Colonic mucosa (tissue), 4 donors: ENCODE results near the gene SPOP. TPM values are rescaled to one million over a fixed set of nuclear protein-coding genes. Genes with fewer than 3 reads are reported as not detected.

Experiments used
- DNase-seq: peaks from one replicate; pipeline ENCODE4 v3.0.0-alpha.2; 2020
- H3K27ac ChIP-seq: fragments of 200-600 bp; one replicate; pipeline ENCODE4 v1.8.0; 2021
- H3K27me3 ChIP-seq: fragments of 200-600 bp; one replicate; pipeline ENCODE4 v1.8.0; 2021
- H3K36me3 ChIP-seq: fragments of 200-600 bp; one replicate; pipeline ENCODE4 v1.8.0; 2021
- H3K4me1 ChIP-seq: fragments of 200-600 bp; one replicate; pipeline ENCODE4 v1.8.0; 2021; ENCODE audit warnings: mild to moderate bottlenecking
- H3K4me3 ChIP-seq: fragments of 200-600 bp; one replicate; pipeline ENCODE4 v1.8.0; 2021
- H3K9ac ChIP-seq, 2 donors: one replicate each; pipeline ENCODE4 v1.7.0; 2013; ENCODE audit warnings: control low read depth in 2 of 2, low read depth in 2 of 2, low read length in 2 of 2
- H3K9me3 ChIP-seq: fragments of 200-600 bp; one replicate; pipeline ENCODE4 v1.8.0; 2021
- intact Hi-C: fragments of 100-400 bp; cut with DNase I; formaldehyde crosslinking; loops from one replicate; pipeline ENCODE4 v1.14.1; 2022
- total RNA-seq, 2 donors: library from RNA; stranded (reverse); fragmentation: NEBNext Ultra II Directional in 1 of 2; extraction: Animal tissue kit (Norgen Biotek cat#: 25700) in 1 of 2; gene quantifications; one replicate each; pipeline ENCODE4 v1.2.1, GENCODE V29; 2021
- TF ChIP-seq, protein P1 (sequence below): fragments of 200-600 bp; IDR thresholded peaks from one replicate; pipeline ENCODE4 v1.8.0; 2022; ENCODE audit warnings: antibody characterized with exemption, mild to moderate bottlenecking
- donor health status: healthy.
- donor health status: DM: no; HTN: no; CAD: no.
- donor health status: DM: no; HTN: no; CAD: no.

SPOP gene
- total RNA-seq, 2 donors from 2014 or later = 60.5 to 83.2 TPM

- Histone ChIP-seq H3K27ac (no peak overlapping the region), H3K9ac (no peak overlapping the region), H3K4me1 (no peaks in the 10 kb centered on the region), H3K9me3 (no peaks in the 10 kb centered on the region), H3K36me3 (no peaks in the 10 kb centered on the region), H3K27me3 (no peaks in the 10 kb centered on the region), H3K4me3 (no peak overlapping the region)
- TF ChIP-seq, protein P1, sequence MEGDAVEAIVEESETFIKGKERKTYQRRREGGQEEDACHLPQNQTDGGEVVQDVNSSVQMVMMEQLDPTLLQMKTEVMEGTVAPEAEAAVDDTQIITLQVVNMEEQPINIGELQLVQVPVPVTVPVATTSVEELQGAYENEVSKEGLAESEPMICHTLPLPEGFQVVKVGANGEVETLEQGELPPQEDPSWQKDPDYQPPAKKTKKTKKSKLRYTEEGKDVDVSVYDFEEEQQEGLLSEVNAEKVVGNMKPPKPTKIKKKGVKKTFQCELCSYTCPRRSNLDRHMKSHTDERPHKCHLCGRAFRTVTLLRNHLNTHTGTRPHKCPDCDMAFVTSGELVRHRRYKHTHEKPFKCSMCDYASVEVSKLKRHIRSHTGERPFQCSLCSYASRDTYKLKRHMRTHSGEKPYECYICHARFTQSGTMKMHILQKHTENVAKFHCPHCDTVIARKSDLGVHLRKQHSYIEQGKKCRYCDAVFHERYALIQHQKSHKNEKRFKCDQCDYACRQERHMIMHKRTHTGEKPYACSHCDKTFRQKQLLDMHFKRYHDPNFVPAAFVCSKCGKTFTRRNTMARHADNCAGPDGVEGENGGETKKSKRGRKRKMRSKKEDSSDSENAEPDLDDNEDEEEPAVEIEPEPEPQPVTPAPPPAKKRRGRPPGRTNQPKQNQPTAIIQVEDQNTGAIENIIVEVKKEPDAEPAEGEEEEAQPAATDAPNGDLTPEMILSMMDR = no peak
- DNase-seq = no peak
- intact Hi-C loops = no loop called here
Measured at GRCh38 chr17:49630113-49630900, 47.6 kb downstream of the SPOP start.

GRCh38 chr17:49629447-49629846 is 48.5 kb downstream of the SPOP start:
- intact Hi-C loops = no loop called here
- H3K9ac ChIP-seq = no peak overlapping the region
- no peaks in the 10 kb centered on the region for H3K4me1 ChIP-seq
- H3K27ac ChIP-seq = no peak overlapping the region
- no peaks in the 10 kb centered on the region for H3K9me3 ChIP-seq
- H3K36me3 ChIP-seq = no peaks in the 10 kb centered on the region
- H3K4me3 ChIP-seq = no peak overlapping the region
- H3K27me3 ChIP-seq = no peaks in the 10 kb centered on the region
- TF ChIP-seq, protein P1 = no peak
- DNase-seq = no peak

GRCh38 chr17:49624896-49625295 is 53.0 kb downstream of the SPOP start:
- Histone ChIP-seq H3K4me3 (no peak overlapping the region), H3K27me3 (no peaks in the 10 kb centered on the region), H3K9ac (no peak overlapping the region), H3K36me3 (peaks cover 4% of the 10 kb centered on the region), H3K9me3 (no peaks in the 10 kb centered on the region), H3K4me1 (no peaks in the 10 kb centered on the region), H3K27ac (no peak overlapping the region)
- TF ChIP-seq, protein P1 = no peak
- DNase-seq = no peak
- intact Hi-C loops = no loop called here

DNA sequence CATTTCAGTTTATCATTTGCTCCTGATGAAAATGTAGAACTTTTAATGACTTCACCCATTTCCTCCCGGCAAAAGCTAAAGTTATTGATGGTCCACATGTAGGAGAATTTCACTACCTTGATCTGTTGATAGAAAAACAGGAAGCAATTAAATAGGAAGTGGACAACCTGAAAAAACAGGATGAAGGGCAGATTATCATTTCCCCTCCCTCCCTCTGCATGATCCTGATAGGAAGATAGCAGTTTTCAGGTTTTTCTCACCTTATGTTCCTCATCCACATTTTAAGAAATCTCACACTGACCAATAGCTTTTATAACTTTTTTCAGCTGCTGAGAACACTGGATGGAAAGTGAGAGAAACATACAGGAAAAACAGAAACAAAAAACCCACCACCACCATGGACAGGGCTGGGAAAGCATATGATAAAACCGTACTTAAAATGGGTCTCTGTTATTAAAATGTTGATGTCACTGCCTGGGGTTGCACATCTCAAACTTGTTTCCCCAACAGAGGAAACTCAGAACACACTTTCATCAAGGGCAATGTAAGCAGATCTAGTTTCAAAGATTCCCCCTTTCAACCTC is 55.9 kb downstream of the SPOP start:
- Histone ChIP-seq H3K9ac (no peak overlapping the region), H3K4me1 (no peaks in the 10 kb centered on the region), H3K9me3 (no peaks in the 10 kb centered on the region), H3K27me3 (no peaks in the 10 kb centered on the region), H3K36me3 (peaks cover 13% of the 10 kb centered on the region), H3K4me3 (no peak overlapping the region), H3K27ac (no peak overlapping the region)
- intact Hi-C loops = no loop called here
- TF ChIP-seq, protein P1 = no peak
- no peak for DNase-seq

DNA sequence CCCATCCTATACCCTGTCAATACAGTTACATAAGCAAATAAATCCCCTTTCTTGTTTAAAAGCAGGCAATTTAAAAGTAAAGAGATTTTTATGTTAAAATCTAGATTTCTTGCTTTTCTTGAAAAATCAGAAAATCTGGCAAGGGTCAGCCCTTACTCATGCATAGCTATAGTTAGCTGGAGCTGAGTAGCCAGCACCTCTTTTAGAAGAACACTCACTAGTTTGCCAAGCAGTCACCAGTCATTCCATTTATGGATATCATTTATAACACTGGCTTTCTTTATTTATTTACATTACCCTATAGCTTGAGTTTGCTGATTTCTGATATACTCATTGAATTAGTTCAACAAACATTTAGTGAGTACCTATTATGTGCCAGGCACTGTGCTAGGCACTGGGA is 56.5 kb downstream of the SPOP start:
- H3K36me3 ChIP-seq = peaks cover 13% of the 10 kb centered on the region
- no peak for DNase-seq
- intact Hi-C loops = no loop called here
- no peaks in the 10 kb centered on the region for H3K4me1 ChIP-seq
- peak overlapping the region; percentile 12 for H3K27ac ChIP-seq
- no peak overlapping the region for H3K4me3 ChIP-seq
- TF ChIP-seq, protein P1 = no peak
- no peaks in the 10 kb centered on the region for H3K9me3 ChIP-seq
- no peak overlapping the region for H3K9ac ChIP-seq
- H3K27me3 ChIP-seq = no peaks in the 10 kb centered on the region
